ENCODE measurements around the gene VPS13C.
A peak's percentile ranks its signal among the peaks of the same experiment; 100 is the strongest.

Gene VPS13C

DNA sequence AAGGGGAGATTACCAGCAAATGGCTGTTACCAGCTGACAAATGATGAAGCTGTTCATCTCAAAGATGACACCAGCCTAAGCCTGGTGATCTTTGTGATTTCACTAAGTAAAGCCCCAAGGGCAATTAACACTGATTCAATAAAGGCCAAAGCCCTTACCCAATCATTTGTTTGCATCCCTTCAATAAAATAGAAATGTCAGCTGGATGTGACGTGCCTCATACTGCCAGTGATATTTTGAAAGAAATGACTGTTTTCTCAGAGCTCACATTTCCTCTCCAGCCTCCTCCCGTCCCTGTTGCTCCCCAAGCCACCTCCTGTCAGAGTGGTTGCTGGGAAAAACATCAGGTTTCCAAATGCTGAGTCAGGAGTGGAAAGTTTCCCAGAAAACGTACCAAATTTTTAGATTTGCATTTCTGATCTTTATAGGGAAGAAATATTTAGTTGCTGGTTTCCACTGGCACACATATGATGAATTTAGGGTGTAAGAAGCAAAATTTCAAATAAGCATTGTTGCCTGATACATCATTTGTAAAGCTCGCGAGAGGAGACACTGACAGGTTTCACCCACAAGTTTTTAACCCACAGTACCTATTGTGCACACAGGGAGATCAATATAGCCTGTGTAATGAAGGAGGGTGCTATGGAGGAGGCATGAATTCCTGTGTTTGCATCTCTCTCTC lies 27.6 kb upstream of the VPS13C start:
- no peaks in the 10 kb centered on the region for H3K79me1 ChIP-seq (ENCODE audit: low read depth, low read length)
- H3K4ac ChIP-seq (ENCODE audit: low read length) = no peak overlapping the region
- H2BK120ac ChIP-seq (ENCODE audit: low read depth, low read length) = no peak overlapping the region
- H3K4me3 ChIP-seq (ENCODE audit: low read length in 2 of 2) = no peak overlapping the region
- no peak overlapping the region for H3K18ac ChIP-seq (ENCODE audit: low read length)
- WGBS, 2 donors (ENCODE audit: extremely low coverage in 2 of 2, insufficient read length in 2 of 2, insufficient replicate concordance in 1 of 2) = no CpG with 5 or more reads among the region's 5 CpGs
- no peak overlapping the region for H2AK5ac ChIP-seq (ENCODE audit: low read depth, low read length)
- no peak overlapping the region for H3K23ac ChIP-seq (ENCODE audit: low read depth, low read length, poor library complexity)
- H3K9ac ChIP-seq (ENCODE audit: low read depth, low read length, poor library complexity) = no peak overlapping the region
- peaks cover 0 to 5% (median 0%) of the 10 kb centered on the region in 3 experiments for H3K27me3 ChIP-seq (ENCODE audit: control insufficient read depth in 3 of 3, insufficient read depth in 3 of 3, low read depth in 1 of 3, low read length in 3 of 3)
- H3K9me3 ChIP-seq (replicated peaks in 1 of 2; ENCODE audit: control insufficient read depth in 2 of 2, insufficient read depth in 1 of 2, low read depth in 1 of 2, low read length in 2 of 2) = peaks cover 0 to 1% of the 10 kb centered on the region in 2 donors
- no peak overlapping the region for H2BK12ac ChIP-seq (ENCODE audit: low read length)
- H2BK15ac ChIP-seq (ENCODE audit: low read length) = no peak overlapping the region
- no peak overlapping the region for H3K4me2 ChIP-seq (ENCODE audit: insufficient read depth, low read length, poor library complexity, severe bottlenecking)
- H3K4me1 ChIP-seq (ENCODE audit: control insufficient read depth in 2 of 2, insufficient read depth in 1 of 2, low read depth in 1 of 2, low read length in 2 of 2) = no peaks in the 10 kb centered on the region
- no peak overlapping the region for H4K8ac ChIP-seq (ENCODE audit: low read depth, low read length)
- H2AFZ ChIP-seq (ENCODE audit: low read length) = peak overlapping the region; percentile 6
- H3K36me3 ChIP-seq (replicated peaks in 1 of 2; ENCODE audit: control insufficient read depth in 2 of 2, insufficient read depth in 2 of 2, low read length in 2 of 2) = no peaks in the 10 kb centered on the region
- H2BK5ac ChIP-seq (ENCODE audit: low read length) = no peak overlapping the region
- H3K27ac ChIP-seq (replicated peaks; ENCODE audit: low read length) = no peak overlapping the region
- H3K14ac ChIP-seq (ENCODE audit: low read length) = no peak overlapping the region
- DNase-seq (ENCODE audit: low spot score) = no peak
- no peak overlapping the region for H4K91ac ChIP-seq (ENCODE audit: low read depth, low read length, poor library complexity)

- Histone ChIP-seq H3K14ac (ENCODE audit: low read length) (no peak overlapping the region), H3K4me3 (ENCODE audit: low read length in 2 of 2) (no peak overlapping the region), H3K18ac (ENCODE audit: low read length) (no peak overlapping the region), H3K79me1 (ENCODE audit: low read depth, low read length) (no peaks in the 10 kb centered on the region), H2AFZ (ENCODE audit: low read length) (peak overlapping the region; percentile 78), H4K91ac (ENCODE audit: low read depth, low read length, poor library complexity) (no peak overlapping the region), H3K36me3 (replicated peaks in 1 of 2; ENCODE audit: control insufficient read depth in 2 of 2, insufficient read depth in 2 of 2, low read length in 2 of 2) (no peaks in the 10 kb centered on the region), H2BK5ac (ENCODE audit: low read length) (no peak overlapping the region), H3K9ac (ENCODE audit: low read depth, low read length, poor library complexity) (no peak overlapping the region), H3K4me2 (ENCODE audit: insufficient read depth, low read length, poor library complexity, severe bottlenecking) (no peak overlapping the region), H2BK120ac (ENCODE audit: low read depth, low read length) (no peak overlapping the region), H3K23ac (ENCODE audit: low read depth, low read length, poor library complexity) (no peak overlapping the region), H3K4me1 (ENCODE audit: control insufficient read depth in 2 of 2, insufficient read depth in 1 of 2, low read depth in 1 of 2, low read length in 2 of 2) (no peaks in the 10 kb centered on the region), H2BK12ac (ENCODE audit: low read length) (no peak overlapping the region), H3K4ac (ENCODE audit: low read length) (no peak overlapping the region), H4K8ac (ENCODE audit: low read depth, low read length) (no peak overlapping the region), H2AK5ac (ENCODE audit: low read depth, low read length) (no peak overlapping the region), H3K9me3 (replicated peaks in 1 of 2; ENCODE audit: control insufficient read depth in 2 of 2, insufficient read depth in 1 of 2, low read depth in 1 of 2, low read length in 2 of 2) (peaks cover 0 to 3% of the 10 kb centered on the region in 2 donors), H2BK15ac (ENCODE audit: low read length) (no peak overlapping the region), H3K27ac (replicated peaks; ENCODE audit: low read length) (no peak overlapping the region), H3K27me3 (ENCODE audit: control insufficient read depth in 3 of 3, insufficient read depth in 3 of 3, low read depth in 1 of 3, low read length in 3 of 3) (no peaks in the 10 kb centered on the region)
- DNase-seq (ENCODE audit: low spot score) = no peak
- WGBS, 2 donors (ENCODE audit: extremely low coverage in 2 of 2, insufficient read length in 2 of 2, insufficient replicate concordance in 1 of 2) = no CpG with 5 or more reads among the region's 4 CpGs
These were observed 25.5 kb upstream of the VPS13C start for GRCh38 chr15:62085740-62086139.

DNA sequence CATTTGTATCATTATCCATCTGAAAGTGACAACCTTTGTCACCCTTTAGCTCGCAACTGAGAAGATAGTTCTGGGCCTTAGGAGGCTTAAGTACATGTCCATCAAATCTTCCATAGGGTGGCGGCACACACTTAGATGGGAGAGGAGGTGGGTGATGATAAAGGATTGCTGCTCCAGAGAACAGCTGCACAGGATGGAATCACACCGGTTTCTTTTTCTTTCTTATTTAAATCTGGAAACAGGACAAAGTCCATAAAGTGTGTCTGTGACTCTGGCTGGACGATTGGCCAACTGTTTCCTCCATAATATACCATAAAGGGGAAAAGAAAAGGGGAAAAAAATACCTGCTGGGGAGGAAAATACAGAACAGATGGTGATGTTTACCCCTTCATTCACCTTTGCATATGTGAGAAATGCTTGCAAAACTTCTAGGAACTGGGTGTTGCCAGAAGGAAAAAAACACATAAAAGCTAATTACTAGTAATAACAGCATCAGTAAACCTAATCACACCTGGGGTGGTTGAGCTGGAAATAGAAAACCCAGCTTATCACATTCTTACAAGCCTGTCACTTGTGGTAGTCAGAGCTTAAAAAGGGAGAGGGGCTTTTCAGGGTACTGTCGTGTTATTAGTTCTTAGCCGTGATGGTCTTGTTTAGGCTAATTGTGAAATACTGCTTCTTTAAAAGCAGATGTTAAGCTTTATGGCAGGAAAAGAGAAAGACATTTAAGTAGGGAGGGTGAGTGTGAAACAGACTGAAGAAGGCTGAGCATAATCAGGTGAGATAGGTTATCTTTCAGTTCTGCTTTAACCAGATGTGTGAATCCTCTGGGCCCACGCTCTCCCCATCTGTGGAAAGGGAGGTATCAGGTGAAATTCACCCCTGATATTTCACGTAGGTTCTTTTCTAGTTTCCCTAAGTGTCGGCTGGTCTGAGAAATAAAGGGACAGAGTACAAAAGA lies 23.2 kb upstream of the VPS13C start:
- no peak overlapping the region for H3K14ac ChIP-seq (ENCODE audit: low read length)
- no peaks in the 10 kb centered on the region for H3K27me3 ChIP-seq (ENCODE audit: control insufficient read depth in 3 of 3, insufficient read depth in 3 of 3, low read depth in 1 of 3, low read length in 3 of 3)
- no CpG with 5 or more reads among the region's 9 CpGs for WGBS, 2 donors (ENCODE audit: extremely low coverage in 2 of 2, insufficient read length in 2 of 2, insufficient replicate concordance in 1 of 2)
- H2BK5ac ChIP-seq (ENCODE audit: low read length) = no peak overlapping the region
- no peak overlapping the region for H3K27ac ChIP-seq (replicated peaks; ENCODE audit: low read length)
- H3K9ac ChIP-seq (ENCODE audit: low read depth, low read length, poor library complexity) = no peak overlapping the region
- no peak overlapping the region for H3K23ac ChIP-seq (ENCODE audit: low read depth, low read length, poor library complexity)
- no peak overlapping the region for H3K4me2 ChIP-seq (ENCODE audit: insufficient read depth, low read length, poor library complexity, severe bottlenecking)
- H3K36me3 ChIP-seq (replicated peaks in 1 of 2; ENCODE audit: control insufficient read depth in 2 of 2, insufficient read depth in 2 of 2, low read length in 2 of 2) = no peaks in the 10 kb centered on the region
- H2BK12ac ChIP-seq (ENCODE audit: low read length) = no peak overlapping the region
- no peak overlapping the region for H4K8ac ChIP-seq (ENCODE audit: low read depth, low read length)
- peaks cover 0 to 3% of the 10 kb centered on the region in 2 donors for H3K9me3 ChIP-seq (replicated peaks in 1 of 2; ENCODE audit: control insufficient read depth in 2 of 2, insufficient read depth in 1 of 2, low read depth in 1 of 2, low read length in 2 of 2)
- H2BK15ac ChIP-seq (ENCODE audit: low read length) = no peak overlapping the region
- H2AK5ac ChIP-seq (ENCODE audit: low read depth, low read length) = no peak overlapping the region
- H3K18ac ChIP-seq (ENCODE audit: low read length) = no peak overlapping the region
- no peak for DNase-seq (ENCODE audit: low spot score)
- no peaks in the 10 kb centered on the region for H3K4me1 ChIP-seq (ENCODE audit: control insufficient read depth in 2 of 2, insufficient read depth in 1 of 2, low read depth in 1 of 2, low read length in 2 of 2)
- H3K79me1 ChIP-seq (ENCODE audit: low read depth, low read length) = no peaks in the 10 kb centered on the region
- no peak overlapping the region for H2AFZ ChIP-seq (ENCODE audit: low read length)
- no peak overlapping the region for H4K91ac ChIP-seq (ENCODE audit: low read depth, low read length, poor library complexity)
- no peak overlapping the region for H3K4ac ChIP-seq (ENCODE audit: low read length)
- no peak overlapping the region for H2BK120ac ChIP-seq (ENCODE audit: low read depth, low read length)
- no peak overlapping the region for H3K4me3 ChIP-seq (ENCODE audit: low read length in 2 of 2)

- Histone ChIP-seq H3K36me3 (replicated peaks in 1 of 2; ENCODE audit: control insufficient read depth in 2 of 2, insufficient read depth in 2 of 2, low read length in 2 of 2) (no peaks in the 10 kb centered on the region), H2BK15ac (ENCODE audit: low read length) (no peak overlapping the region), H3K4me3 (ENCODE audit: low read length in 2 of 2) (no peak overlapping the region), H3K4me1 (ENCODE audit: control insufficient read depth in 2 of 2, insufficient read depth in 1 of 2, low read depth in 1 of 2, low read length in 2 of 2) (no peaks in the 10 kb centered on the region), H2BK5ac (ENCODE audit: low read length) (no peak overlapping the region), H2BK12ac (ENCODE audit: low read length) (no peak overlapping the region), H3K27me3 (ENCODE audit: control insufficient read depth in 3 of 3, insufficient read depth in 3 of 3, low read depth in 1 of 3, low read length in 3 of 3) (no peaks in the 10 kb centered on the region), H2AK5ac (ENCODE audit: low read depth, low read length) (no peak overlapping the region), H3K14ac (ENCODE audit: low read length) (no peak overlapping the region), H3K79me1 (ENCODE audit: low read depth, low read length) (no peaks in the 10 kb centered on the region), H3K4ac (ENCODE audit: low read length) (no peak overlapping the region), H3K18ac (ENCODE audit: low read length) (no peak overlapping the region), H4K8ac (ENCODE audit: low read depth, low read length) (no peak overlapping the region), H4K91ac (ENCODE audit: low read depth, low read length, poor library complexity) (no peak overlapping the region), H2AFZ (ENCODE audit: low read length) (no peak overlapping the region), H2BK120ac (ENCODE audit: low read depth, low read length) (no peak overlapping the region), H3K4me2 (ENCODE audit: insufficient read depth, low read length, poor library complexity, severe bottlenecking) (no peak overlapping the region), H3K9me3 (replicated peaks in 1 of 2; ENCODE audit: control insufficient read depth in 2 of 2, insufficient read depth in 1 of 2, low read depth in 1 of 2, low read length in 2 of 2) (peaks cover 0 to 1% of the 10 kb centered on the region in 2 donors), H3K23ac (ENCODE audit: low read depth, low read length, poor library complexity) (no peak overlapping the region), H3K9ac (ENCODE audit: low read depth, low read length, poor library complexity) (no peak overlapping the region), H3K27ac (replicated peaks; ENCODE audit: low read length) (no peak overlapping the region)
- WGBS, 2 donors (ENCODE audit: extremely low coverage in 2 of 2, insufficient read length in 2 of 2, insufficient replicate concordance in 1 of 2) = no CpG with 5 or more reads among the region's 4 CpGs
- no peak for DNase-seq (ENCODE audit: low spot score)
These were observed 19.3 kb upstream of the VPS13C start for GRCh38 chr15:62079594-62079993.
